ENCODE measurements around the gene TDRKH.
A peak's percentile ranks its signal among the peaks of the same experiment; 100 is the strongest.
"Not testable (repeated sequence)": the region's sequence is repeated elsewhere in the genome, so short reads cannot be mapped to it uniquely, and the experiment has no call there.

The TDRKH gene

DNA sequence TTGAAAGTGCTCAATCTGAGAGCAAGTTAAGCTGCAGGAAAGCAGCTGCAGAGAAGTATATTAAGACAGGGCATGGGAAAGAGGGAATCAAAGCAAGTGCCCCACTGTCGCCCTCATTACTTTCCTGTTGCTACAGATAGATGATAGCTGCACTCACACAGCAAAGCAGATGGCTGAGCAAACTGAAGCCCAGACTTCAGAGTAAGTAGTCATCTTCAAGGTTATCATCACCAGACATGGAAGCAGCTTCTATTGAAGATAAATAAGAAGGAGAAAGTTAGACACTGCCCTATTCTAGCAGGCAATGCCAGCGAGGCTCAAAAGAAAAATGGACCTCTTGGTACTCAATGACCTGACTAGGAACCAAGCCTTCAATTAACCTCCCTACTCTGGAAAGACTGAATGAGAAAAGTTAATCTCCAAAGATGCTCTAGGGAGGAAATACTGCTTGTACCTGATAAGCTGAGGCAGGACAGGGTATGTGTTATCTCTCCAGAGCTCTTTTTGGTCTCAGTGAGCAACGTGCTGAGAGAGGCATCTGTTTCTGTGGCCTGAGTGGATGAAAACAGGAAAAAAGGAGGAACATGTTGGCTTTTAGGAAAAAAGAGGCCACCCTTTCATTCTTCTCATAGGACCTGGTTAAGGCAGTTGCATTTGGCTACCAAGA, 15.9 kb downstream of the TDRKH start:
- TF ChIP-seq, protein P1, sequence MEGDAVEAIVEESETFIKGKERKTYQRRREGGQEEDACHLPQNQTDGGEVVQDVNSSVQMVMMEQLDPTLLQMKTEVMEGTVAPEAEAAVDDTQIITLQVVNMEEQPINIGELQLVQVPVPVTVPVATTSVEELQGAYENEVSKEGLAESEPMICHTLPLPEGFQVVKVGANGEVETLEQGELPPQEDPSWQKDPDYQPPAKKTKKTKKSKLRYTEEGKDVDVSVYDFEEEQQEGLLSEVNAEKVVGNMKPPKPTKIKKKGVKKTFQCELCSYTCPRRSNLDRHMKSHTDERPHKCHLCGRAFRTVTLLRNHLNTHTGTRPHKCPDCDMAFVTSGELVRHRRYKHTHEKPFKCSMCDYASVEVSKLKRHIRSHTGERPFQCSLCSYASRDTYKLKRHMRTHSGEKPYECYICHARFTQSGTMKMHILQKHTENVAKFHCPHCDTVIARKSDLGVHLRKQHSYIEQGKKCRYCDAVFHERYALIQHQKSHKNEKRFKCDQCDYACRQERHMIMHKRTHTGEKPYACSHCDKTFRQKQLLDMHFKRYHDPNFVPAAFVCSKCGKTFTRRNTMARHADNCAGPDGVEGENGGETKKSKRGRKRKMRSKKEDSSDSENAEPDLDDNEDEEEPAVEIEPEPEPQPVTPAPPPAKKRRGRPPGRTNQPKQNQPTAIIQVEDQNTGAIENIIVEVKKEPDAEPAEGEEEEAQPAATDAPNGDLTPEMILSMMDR (conservative IDR thresholded peaks at IDR 0.05; ENCODE audit: control insufficient read depth, insufficient read depth, low read depth, low read length), result no peak
- DNase-seq (ENCODE audit: low read depth), result no peak
- H3K4me3 ChIP-seq (ENCODE audit: control insufficient read depth, low read depth, low read length), result no peak overlapping the region

DNA sequence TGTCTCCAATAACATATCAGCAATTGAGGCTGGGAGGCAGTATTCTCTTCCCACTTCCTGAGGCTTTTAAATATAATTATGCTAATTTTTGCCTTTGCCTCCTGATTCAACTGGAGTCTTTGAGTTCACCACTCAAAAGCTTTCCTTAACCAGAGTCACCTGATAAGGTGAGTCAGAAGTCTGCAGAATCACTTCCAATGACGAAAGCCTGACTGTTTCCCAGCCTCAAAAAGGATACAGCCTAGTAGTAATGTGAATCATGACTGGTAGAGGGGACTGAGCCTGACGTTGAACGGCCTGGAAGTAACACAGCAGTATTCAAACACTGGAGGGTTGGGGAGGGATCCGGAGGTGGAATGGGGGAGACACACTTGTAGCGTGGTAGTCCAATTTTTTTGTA, 16.6 kb downstream of the TDRKH start:
- no peak overlapping the region for H3K4me3 ChIP-seq (ENCODE audit: control insufficient read depth, low read depth, low read length)
- DNase-seq (ENCODE audit: low read depth), result peak; percentile 65
- TF ChIP-seq, protein P1 (conservative IDR thresholded peaks at IDR 0.05; ENCODE audit: control insufficient read depth, insufficient read depth, low read depth, low read length), result no peak

DNA sequence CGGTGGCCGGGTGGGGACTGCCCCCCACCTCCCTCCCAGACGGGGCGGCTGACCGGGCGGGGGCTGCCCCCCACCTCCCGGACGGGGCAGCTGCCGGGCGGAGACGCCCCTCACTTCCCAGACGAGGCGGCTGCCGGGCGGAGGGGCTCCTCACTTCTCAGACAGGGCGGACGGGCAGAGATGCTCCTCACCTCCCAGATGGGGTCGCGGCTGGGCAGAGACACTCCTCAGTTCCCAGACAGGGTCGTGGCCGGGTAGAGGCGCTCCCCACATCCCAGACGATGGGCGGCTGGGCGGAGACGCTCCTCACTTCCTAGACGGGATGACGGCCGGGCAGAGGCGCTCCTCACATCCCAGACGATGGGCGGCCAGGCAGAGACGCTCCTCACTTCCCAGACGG, 21.0 kb downstream of the TDRKH start:
- H3K4me3 ChIP-seq (ENCODE audit: control insufficient read depth, low read depth, low read length); DNase-seq (ENCODE audit: low read depth): not testable (repeated sequence)

DNA sequence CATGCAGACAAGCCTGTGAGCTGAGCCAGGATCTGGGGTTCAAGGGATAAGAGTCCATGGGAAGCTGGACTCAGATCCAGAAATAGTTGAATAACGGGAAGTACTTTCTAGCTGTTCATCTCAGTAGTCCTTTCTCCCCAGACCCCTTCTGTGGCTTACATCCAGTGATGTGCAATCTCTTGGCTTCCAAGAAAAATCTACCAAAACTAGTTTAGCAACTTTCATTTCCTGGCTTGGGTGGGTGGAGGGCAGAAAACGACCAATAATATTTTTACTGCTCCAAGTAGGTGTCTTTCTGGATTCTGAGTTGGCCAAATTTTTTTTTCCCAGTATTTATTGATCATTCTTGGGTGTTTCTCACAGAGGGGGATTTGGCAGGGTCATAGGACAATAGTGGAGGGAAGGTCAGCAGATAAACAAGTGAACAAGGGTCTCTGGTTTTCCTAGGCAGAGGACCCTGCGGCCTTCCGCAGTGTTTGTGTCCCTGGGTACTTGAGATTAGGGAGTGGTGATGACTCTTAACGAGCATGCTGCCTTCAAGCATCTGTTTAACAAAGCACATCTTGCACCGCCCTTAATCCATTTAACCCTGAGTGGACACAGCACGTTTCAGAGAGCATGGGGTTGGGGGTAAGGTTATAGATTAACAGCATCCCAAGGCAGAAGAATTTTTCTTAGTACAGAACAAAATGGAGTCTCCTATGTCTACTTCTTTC, 21.8 kb downstream of the TDRKH start:
- DNase-seq (ENCODE audit: low read depth), result not testable (repeated sequence)

DNA sequence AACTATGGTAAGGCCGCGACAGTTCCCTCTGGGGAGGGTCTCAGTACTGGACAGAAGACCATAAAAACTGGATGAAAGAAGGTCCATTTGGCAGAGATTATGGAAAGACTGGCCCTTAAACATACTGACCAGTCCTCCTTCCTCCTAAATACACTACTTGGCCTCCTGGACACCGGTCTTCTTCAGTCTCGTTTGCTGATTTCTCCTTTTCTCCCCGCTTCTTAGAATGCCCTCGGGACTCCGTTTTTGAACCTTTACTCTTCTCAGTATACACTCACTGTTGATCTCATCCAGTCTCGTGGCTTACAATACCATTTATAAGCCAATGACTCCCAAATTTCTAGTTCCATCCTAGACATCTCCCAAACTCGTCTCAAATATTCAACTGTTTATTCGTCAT, 26.3 kb downstream of the TDRKH start:
- peak; percentile 30 for DNase-seq (ENCODE audit: low read depth)
- H3K4me3 ChIP-seq (ENCODE audit: control insufficient read depth, low read depth, low read length), result peak overlapping the region; percentile 84
- TF ChIP-seq, protein P1 (conservative IDR thresholded peaks at IDR 0.05; ENCODE audit: control insufficient read depth, insufficient read depth, low read depth, low read length), result no peak

More for the DNA sequence above, 21.8 kb downstream of the TDRKH start:
- H3K4me3 ChIP-seq (ENCODE audit: control insufficient read depth, low read depth, low read length), result not testable (repeated sequence)

DNA sequence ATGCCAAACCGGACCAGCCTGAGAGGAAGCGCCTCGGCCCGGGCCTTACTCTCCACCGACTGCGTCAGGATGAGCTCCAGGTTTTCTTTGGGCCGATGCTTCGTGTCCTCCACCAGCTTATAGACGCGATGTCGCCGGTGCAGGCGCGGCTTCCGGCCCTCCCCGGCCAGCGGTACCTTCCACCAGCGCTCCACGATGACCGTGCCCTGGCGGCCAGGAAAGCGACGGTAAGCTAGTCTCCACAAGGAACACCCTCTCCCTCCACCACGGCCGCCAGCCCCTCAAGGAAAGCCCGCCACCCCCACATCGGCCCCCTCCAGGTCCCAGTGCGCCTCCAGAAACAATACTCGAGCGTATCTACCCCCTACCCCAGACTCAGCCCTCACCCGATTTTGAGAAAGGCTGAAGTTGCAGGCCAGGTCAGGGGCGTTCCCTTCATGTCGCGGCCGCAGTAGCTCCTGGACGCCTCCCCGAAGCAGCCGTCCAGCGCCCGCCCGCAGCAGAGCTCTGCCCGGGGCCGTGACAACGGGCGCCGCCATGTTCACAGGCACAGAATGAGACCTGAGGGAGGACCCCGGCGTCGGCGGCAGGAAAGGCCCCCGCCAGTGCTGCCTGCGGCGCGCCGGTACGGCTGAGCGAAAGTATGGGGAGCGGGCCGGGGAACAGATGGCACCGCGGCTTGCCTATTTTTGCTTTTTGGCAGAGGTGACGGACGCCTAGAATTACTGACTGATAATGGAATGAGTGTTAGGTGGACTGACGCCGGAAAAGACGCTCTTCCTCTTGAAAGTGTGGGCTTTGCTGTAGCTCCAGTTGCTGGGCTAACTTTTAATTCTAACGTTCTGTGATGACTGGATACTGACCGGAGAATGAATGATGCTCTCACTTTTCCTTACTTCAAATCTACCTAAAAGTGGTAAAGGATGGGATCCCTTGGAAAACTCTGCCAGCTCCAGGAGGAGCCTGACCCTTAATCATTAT, 27.1 kb downstream of the TDRKH start, which contains the start of gene MRPL9:
TSS of gene MRPL9 (minus strand) at position 556 of the 981 bp plus-strand sequence. CDS start at position 539, 17 bp downstream.
- DNase-seq (ENCODE audit: low read depth), result peak; percentile 69
- H3K4me3 ChIP-seq (ENCODE audit: control insufficient read depth, low read depth, low read length), result peak within 1 kb of the TSS; percentile 84
- TF ChIP-seq, protein P1 (conservative IDR thresholded peaks at IDR 0.05; ENCODE audit: control insufficient read depth, insufficient read depth, low read depth, low read length), result no peak

DNA sequence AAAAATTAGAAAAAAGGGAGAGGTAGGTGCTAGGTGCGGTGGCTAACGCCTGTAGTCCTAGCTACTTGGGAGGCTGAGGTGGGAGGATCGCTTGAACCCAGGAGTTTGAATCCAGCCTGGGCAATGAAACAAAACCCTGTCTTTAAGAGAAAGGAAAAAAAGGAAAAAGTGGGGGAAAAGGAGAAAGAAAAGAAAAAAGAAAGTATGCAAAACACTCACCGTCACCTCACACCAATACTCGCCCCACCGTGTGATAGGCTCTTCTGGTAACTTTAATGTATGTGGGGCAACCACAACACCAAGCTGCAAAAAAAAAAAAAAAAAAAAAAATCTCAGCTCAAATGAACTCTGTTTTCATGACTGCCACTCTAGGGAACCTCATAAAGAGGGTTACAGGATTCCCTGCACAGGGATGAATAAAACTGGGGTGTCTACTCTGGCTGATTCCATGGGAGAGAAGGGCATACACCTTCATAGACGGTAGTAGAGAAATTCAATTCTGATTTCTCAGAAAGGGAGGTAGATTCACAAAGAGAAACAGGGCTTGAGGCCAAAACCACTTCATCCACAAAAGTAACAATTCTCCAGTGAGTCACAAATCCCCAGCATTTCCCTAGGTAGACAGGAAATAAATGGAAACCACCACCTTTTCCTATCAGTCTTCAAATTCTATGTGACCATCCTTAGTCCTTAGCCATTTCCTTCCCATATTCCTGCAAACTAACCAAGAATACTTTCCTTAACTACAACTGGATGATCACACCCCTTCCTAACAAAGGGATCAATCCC, 29.5 kb downstream of the TDRKH start:
- DNase-seq (ENCODE audit: low read depth), result no peak
- no peak overlapping the region for H3K4me3 ChIP-seq (ENCODE audit: control insufficient read depth, low read depth, low read length)
- TF ChIP-seq, protein P1 (conservative IDR thresholded peaks at IDR 0.05; ENCODE audit: control insufficient read depth, insufficient read depth, low read depth, low read length), result no peak

Measured in fibroblast of mammary gland (primary cell).